NCI-H1092 treated with DMSO at 0.1 percent for 48 hours (cell line): ENCODE measurements around the gene TELO2.

Experiments
- DNase-seq: peaks from one replicate; lab custom pipeline; 2025; lab: John Stamatoyannopoulos, UW

TELO2 gene

GRCh38 chr16:1492923-1493745 is at the start of gene TELO2:
Gene TELO2 (plus strand): TSS chr16:1493360. CDS start chr16:1494282, 922 bp downstream.
- DNase-seq: peak; percentile 77

DNA sequence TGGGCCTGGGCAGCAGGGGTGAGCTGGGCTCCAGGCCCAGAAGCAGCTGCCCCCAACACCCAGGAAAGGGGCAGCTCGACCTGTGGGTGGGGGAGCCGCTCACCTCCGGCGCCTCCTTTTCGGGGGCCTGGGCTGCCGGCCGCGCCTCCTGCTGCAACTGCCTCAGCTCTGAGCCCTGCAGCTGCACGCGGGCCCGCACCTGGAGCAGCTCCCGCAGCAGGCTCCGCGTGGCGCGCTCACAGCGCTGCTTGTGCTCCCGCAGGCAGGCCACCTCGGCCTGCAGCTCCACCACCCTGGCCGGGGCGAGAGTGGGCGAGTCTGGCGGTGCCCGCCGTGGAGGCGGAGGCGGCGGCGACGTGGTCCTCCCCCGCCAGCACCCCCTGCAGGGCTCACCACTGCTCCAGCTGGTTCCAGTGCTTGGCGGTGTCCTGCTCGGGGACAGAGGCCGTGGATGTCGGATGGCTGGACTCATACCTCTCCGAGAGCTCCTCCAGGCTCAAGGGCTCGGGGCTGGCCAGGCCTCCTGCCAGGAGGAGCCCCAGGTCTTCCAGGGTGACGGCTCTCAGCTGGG is 49.7 kb upstream of the TELO2 start:
- no peak for DNase-seq

GRCh38 chr16:1443980-1444729 is 49.0 kb upstream of the TELO2 start, which contains the start of gene CCDC154:
Gene CCDC154 (minus strand): TSS chr16:1444556. CDS start chr16:1444322, 234 bp downstream.
- DNase-seq: no peak

DNA sequence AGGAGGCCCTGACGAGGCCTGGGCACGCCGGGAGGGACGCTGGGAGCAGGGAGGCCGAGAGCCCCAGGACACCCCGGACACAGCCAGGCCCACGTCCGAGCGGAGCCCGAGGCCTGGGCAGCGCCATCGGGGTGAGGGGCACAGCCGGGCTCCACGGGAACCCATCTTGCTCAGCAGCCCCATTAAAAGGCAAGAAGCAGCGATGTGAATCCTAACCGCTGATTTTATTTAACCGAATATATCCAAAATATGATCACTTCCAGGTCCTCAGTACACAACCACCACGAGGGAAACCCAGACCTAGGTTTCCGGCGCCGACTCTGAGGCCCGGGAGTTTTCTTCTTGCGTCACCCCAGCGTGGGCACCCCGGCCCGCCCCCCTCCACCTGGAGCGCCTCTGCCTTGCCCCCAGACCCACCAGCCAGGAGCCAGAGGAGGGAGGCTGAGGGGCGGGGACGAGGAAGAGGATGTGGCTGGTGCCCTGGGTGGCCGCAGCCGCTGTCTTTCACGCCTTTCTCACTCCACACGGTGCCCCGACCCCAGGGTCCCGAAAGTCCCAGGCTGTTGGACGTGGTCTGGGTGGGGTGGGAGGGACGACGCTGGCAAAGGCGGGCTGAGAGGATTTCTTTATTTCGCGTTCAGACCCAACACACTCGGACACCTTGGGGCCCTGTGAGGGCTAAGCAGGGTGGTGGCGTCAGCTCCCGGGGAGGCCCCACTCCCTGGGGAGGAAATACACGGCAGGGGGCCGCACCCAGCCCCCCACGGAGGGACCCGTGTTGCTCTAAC is 48.2 kb upstream of the TELO2 start:
- no peak for DNase-seq

- no peak for DNase-seq
Observed at GRCh38 chr16:1445518-1446203, 47.5 kb upstream of the TELO2 start.

DNA sequence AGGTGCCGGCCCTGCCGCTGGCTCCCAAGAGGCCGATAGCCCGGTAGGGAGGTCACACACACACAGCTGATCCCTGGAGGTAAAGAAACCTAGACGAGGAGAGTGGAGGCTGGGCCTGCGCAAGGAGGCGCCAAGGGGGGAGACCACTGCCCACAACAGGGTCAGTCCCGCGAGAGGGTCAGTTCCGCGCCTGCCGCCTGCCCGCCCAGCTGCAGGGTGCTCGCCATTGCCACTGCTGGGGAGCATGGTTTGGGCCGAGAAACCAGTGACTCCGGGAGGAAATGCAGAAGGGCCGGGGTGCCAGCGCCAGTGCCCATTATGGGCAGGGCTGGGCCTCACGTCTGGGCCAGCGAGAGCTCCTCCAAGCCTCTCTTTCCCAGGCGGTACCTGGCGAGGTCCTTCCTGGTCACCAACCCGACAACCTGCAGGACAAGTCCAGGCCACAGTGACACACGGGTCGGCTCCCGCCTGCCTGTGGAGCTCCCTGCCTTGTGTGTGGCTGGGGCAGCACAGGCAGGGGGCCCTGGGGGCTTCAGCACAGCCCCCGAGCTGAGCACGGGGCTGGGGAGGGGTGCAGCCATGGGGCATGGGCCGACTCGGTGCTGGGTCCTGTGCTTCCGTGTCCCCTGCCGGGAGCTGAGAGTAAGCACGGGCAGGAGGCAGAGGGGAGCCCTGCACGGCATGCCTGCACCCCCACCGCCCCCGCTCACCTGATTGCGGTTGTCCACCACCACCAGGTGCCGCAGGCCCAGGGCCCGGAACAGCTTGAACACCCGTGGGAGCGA is 46.7 kb upstream of the TELO2 start:
- no peak for DNase-seq

DNA sequence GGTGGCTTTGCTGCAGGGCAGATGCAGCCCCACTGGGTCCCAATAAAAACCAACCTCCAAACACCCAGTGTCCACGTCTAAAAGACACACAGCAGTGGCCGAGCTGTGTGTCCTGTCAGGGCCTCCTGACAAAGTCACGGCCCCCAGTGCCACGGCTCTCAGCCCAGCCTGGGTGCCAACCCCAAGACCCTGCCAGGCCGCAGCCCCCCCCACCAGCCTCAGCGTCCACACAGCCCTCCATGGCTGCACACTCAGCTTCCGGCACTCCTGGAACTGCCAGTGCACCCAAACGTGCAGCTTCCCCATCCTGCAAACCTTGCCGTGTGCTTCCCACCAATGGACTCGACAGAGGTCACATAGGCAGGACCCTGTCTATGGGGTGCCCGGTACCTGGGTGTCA is 45.2 kb upstream of the TELO2 start:
- DNase-seq: no peak

DNA sequence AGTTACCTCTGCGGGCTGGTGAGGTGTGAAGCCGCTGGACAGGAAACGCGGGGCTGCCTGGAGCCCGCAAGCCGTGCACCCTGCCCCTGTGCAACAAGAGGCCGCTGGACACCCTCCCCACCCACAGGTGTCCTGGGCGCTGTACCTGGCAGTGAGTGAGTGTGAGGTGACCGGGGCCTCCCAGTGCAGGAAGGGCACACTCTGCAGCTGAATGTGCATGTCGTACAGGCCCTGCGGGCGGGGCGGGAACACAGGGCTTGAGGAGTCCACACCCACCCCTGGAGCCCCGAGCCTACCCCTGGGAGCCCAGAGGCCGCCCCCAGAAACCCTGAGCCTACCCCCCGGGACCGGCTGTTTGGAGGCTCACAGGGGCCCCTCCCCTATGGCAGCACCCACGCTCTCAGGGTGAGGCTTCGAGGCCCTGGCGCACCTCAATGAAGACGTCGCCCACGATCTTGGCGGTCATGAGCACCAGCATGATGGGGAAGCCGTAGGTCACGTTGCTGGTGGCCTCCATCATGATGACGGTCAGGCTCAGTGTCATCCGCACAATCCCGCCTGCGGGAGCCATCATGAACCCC is 44.5 kb upstream of the TELO2 start:
- no peak for DNase-seq

- DNase-seq: no peak
Observed at GRCh38 chr16:1449201-1449788, 43.9 kb upstream of the TELO2 start.

GRCh38 chr16:1450218-1450617 is 42.9 kb upstream of the TELO2 start:
- no peak for DNase-seq

GRCh38 chr16:1450841-1451240 is 42.3 kb upstream of the TELO2 start:
- no peak for DNase-seq

DNA sequence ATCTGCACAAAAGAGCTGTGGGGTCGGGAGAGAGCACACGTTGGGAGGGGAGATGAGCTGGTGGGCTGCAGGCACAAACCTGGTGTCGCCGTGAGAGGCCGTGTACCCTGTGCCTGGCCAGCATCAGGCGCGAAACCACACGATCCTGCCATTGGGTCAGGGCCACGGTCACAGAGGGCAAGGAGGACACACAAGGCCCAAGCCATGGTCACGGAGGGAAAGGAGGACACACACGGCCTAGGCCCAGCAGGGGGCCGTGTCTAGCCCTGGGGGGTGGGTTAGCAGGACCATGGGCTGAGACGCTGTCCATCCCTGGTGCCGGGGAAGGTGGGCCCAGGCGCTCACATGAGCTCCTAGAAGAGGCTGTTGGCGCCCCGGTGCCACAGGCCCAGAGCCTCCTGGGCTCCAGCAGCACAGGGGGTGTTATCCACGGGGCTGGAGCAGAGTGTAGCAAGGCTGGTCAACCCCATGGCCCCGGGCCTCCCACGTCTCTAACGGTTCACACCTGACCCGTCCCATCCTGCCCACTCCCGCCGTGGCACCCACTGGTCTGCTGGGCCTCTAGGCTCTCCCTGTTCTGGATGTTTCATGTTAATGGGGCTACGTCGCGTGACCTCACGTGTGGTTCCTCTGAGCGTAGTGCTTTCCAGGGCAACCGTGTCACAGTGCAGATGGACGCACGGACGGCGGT is 41.3 kb upstream of the TELO2 start:
- DNase-seq: no peak

DNA sequence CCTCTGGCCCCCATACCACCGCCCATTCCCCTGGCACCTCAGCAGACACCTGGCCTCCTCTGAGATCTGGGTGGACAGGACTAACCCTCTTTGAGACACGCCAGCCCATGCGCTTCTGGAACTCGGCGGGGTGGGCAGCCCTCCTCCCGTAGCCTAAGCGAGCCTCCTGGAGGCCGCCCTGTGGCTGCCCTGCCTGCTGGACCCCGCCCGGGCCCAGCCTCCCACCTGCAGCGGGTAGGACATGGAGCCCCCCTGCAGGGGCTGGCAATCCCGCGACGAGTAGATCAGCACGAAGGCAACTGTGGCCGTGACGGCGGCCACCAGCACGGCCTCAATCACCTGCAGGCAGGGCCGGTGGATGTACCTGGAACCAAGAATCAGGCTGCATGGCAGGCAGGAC is 40.6 kb upstream of the TELO2 start:
- no peak for DNase-seq

DNA sequence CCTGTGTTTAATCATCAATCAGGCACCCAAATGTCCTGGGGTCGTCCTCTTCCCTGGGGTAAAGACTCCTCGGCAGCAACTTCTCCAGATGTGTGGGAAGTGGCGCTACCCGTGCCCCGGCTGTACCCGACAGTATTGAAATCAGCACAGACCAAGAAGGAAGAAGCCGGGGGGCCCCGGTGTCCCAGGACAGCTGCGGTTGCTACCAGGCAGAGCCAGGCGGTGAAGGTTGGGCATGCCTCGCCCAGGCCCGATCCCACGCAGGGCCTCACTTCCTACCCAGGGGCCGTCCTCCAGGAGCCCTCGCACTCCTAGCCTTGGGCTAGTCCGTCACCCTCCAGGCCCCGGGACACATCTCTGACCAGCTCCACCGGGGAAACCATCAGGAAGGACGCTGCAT is 39.8 kb upstream of the TELO2 start:
- no peak for DNase-seq

GRCh38 chr16:1454561-1454960 is 38.6 kb upstream of the TELO2 start:
- no peak for DNase-seq

- DNase-seq: no peak
Observed at GRCh38 chr16:1455190-1456171, 37.7 kb upstream of the TELO2 start.

- DNase-seq: no peak
Observed at GRCh38 chr16:1456951-1457350, 36.2 kb upstream of the TELO2 start.
